HL-60 (cell line): ENCODE measurements around the gene ENTHD1.

Source experiments
- DNase-seq, 2 experiments: peaks; one replicate each; pipeline ENCODE4 v3.0.0-alpha.2; 2010 to 2020; ENCODE audit warnings: low read depth in 1 of 2, low spot score in 1 of 2
- H3K27ac ChIP-seq: fragments of 250-450 bp; sonication (Bioruptor Pico); replicated peaks from 2 replicates; pipeline ENCODE4 v1.5.1; 2020; ENCODE audit warnings: mild to moderate bottlenecking, moderate library complexity
- H3K27me3 ChIP-seq: fragments of 250-450 bp; sonication (Bioruptor Pico); 2 replicates; pipeline ENCODE4 v1.5.1; 2021; ENCODE audit warnings: mild to moderate bottlenecking, moderate library complexity; ENCODE audit not compliant: insufficient read depth, poor library complexity, severe bottlenecking
- H3K4me3 ChIP-seq: replicated peaks from 2 replicates; pipeline ENCODE4 v1.5.1; 2011; ENCODE audit warnings: mild to moderate bottlenecking, control low read depth, low read length; ENCODE audit not compliant: insufficient read depth
- GABPA ChIP-seq: IDR thresholded peaks from 2 replicates; pipeline ENCODE4 v1.6.1; 2012; ENCODE audit warnings: low read depth
- POLR2AphosphoS5 ChIP-seq: IDR thresholded peaks from 2 replicates; pipeline ENCODE4 v1.6.1; 2012; ENCODE audit warnings: low read depth
- SPI1 ChIP-seq: IDR thresholded peaks from 2 replicates; pipeline ENCODE4 v1.6.1; 2012; ENCODE audit warnings: low read depth, mild to moderate bottlenecking, borderline replicate concordance
- TF ChIP-seq, protein P1 (sequence below): IDR thresholded peaks from one replicate; pipeline ENCODE4 v1.5.1; 2011; ENCODE audit warnings: low read length, control low read depth, inconsistent platforms; ENCODE audit not compliant: insufficient read depth
- TF ChIP-seq, protein P2 (sequence below): IDR thresholded peaks from 2 replicates; pipeline ENCODE4 v1.6.1; 2012; ENCODE audit warnings: low read depth; ENCODE audit not compliant: insufficient replicate concordance

The ENTHD1 gene

DNA sequence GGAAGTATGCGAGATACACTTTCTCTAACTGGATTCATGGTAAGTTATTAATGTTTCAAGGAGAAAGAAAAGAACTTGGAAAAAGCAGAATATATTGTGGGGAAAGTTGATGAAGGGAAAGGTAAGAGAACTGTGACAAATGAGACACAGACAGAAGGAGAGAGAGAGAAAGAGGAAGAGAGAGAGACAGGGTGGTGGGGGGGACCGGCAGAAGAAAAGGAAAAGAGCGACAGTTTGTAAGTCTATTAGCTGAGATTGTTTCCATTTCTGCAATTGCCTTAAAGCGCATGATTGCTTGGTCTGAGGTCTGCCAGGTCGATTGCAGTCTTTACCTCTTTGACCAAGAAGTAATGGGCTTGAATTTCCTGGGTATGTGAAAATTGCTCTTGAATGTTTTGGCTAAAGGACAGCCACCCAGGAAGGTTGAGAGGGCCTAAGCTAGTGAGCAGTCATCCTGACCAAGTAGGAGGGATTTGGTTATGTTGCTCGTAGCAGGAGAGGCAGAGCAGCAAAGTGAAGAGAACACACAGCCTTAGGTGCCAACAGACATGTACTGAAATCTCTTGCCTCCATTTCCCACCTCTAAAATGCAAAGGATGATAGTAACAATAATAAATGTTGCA is 43.1 kb upstream of the ENTHD1 start:
- H3K27ac ChIP-seq = no peak overlapping the region
- no peak for DNase-seq
- no peak overlapping the region for H3K4me3 ChIP-seq
- peak; percentile 31; the same call in 1 of the 2 replicates for TF ChIP-seq SPI1
- TF ChIP-seq, protein P1, sequence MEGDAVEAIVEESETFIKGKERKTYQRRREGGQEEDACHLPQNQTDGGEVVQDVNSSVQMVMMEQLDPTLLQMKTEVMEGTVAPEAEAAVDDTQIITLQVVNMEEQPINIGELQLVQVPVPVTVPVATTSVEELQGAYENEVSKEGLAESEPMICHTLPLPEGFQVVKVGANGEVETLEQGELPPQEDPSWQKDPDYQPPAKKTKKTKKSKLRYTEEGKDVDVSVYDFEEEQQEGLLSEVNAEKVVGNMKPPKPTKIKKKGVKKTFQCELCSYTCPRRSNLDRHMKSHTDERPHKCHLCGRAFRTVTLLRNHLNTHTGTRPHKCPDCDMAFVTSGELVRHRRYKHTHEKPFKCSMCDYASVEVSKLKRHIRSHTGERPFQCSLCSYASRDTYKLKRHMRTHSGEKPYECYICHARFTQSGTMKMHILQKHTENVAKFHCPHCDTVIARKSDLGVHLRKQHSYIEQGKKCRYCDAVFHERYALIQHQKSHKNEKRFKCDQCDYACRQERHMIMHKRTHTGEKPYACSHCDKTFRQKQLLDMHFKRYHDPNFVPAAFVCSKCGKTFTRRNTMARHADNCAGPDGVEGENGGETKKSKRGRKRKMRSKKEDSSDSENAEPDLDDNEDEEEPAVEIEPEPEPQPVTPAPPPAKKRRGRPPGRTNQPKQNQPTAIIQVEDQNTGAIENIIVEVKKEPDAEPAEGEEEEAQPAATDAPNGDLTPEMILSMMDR = no peak
- peaks cover 14% of the 10 kb centered on the region for H3K27me3 ChIP-seq

DNA sequence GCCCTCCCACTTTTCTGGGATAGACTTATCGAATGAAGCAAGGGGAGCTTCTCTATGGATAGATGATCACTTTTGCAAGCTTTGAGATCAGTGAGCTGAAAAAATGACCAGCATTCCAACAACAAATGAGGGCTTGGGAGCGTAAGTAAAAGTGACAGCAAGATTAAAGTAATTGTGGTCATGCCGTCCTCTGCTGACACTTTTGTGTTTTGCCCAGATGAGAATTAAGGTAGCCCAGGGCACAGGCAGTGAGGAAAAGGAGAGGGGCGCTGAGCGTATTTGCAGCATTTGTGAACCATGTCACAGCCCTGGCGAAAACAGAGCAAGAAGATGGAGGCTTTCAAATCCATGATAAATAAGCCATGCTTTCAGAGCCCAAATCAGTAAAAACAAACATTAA is 42.1 kb upstream of the ENTHD1 start:
- Histone ChIP-seq H3K4me3 (no peak overlapping the region), H3K27ac (no peak overlapping the region), H3K27me3 (peaks cover 14% of the 10 kb centered on the region)
- no peak for DNase-seq
- TF ChIP-seq, protein P2, sequence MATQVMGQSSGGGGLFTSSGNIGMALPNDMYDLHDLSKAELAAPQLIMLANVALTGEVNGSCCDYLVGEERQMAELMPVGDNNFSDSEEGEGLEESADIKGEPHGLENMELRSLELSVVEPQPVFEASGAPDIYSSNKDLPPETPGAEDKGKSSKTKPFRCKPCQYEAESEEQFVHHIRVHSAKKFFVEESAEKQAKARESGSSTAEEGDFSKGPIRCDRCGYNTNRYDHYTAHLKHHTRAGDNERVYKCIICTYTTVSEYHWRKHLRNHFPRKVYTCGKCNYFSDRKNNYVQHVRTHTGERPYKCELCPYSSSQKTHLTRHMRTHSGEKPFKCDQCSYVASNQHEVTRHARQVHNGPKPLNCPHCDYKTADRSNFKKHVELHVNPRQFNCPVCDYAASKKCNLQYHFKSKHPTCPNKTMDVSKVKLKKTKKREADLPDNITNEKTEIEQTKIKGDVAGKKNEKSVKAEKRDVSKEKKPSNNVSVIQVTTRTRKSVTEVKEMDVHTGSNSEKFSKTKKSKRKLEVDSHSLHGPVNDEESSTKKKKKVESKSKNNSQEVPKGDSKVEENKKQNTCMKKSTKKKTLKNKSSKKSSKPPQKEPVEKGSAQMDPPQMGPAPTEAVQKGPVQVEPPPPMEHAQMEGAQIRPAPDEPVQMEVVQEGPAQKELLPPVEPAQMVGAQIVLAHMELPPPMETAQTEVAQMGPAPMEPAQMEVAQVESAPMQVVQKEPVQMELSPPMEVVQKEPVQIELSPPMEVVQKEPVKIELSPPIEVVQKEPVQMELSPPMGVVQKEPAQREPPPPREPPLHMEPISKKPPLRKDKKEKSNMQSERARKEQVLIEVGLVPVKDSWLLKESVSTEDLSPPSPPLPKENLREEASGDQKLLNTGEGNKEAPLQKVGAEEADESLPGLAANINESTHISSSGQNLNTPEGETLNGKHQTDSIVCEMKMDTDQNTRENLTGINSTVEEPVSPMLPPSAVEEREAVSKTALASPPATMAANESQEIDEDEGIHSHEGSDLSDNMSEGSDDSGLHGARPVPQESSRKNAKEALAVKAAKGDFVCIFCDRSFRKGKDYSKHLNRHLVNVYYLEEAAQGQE = no peak
- TF ChIP-seq SPI1 (no peak), POLR2AphosphoS5 (no peak), GABPA (no peak)
- TF ChIP-seq, protein P1 = no peak

DNA sequence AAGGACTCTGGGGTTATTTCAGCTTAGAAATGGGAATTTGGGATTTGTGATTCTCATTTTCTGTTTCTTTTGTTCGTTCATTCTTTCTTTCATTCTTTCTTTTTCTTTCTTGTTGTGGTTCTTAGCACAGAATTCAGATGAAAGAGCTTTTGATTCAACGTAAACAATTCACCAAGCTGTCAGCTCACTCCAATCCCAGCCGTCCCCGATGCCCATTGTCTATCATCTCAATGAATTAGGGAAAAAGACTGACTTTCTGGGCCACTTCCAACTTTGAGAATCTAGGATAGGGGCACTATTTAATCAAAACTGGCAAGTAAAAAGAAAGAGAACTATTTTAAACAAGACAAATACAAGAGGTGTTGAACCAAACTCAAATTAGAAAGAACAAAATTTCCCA is 41.6 kb upstream of the ENTHD1 start:
- no peak overlapping the region for H3K4me3 ChIP-seq
- H3K27me3 ChIP-seq = peaks cover 14% of the 10 kb centered on the region
- H3K27ac ChIP-seq = no peak overlapping the region
- DNase-seq = no peak
- TF ChIP-seq SPI1 = no peak
- TF ChIP-seq POLR2AphosphoS5 = no peak
- no peak for TF ChIP-seq GABPA
- TF ChIP-seq, protein P1 = no peak
- TF ChIP-seq, protein P2 = no peak

DNA sequence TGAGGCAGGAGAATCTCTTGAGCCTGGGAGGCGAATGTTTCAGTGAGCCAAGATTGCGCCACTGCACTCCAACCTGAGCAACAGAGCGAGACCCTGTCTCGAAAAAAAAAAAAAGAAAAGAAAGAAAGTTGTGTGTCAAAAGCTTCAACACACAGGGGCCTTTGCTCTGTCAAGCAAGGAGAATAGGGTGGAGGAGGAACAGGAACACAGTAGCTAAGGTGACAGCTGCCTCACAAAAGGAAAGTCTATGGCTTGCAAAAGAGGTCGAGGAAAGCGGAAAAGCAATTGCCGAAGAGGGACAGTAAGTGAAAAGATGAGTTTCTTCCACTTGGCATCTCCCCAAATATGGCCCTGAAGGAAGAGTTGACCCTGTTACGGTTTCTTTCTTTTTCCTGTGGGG is 40.2 kb upstream of the ENTHD1 start:
- DNase-seq = no peak
- Histone ChIP-seq H3K27ac (no peak overlapping the region), H3K4me3 (no peak overlapping the region), H3K27me3 (peaks cover 14% of the 10 kb centered on the region)
- no peak for TF ChIP-seq POLR2AphosphoS5
- TF ChIP-seq SPI1 = no peak
- no peak for TF ChIP-seq GABPA
- TF ChIP-seq, protein P2 = no peak
- TF ChIP-seq, protein P1 = no peak
